K562 (cell line): ENCODE data around the gene SOCS6. TPM values are rescaled to one million over a fixed set of nuclear protein-coding genes. Genes with fewer than 3 reads are reported as not detected.

Source experiments
- ATAC-seq: fragments of 200-7000 bp; cut with Tn5 transposase; 3 replicates; pipeline ENCODE4 v1.9.1; 2020; ENCODE audit warnings: moderate library complexity
- BruUV-seq: library from RNA; stranded (reverse); fragments of 400-500 nt; replicated peaks from 2 replicates; lab custom pipeline; 2021; lab: Mats Ljungman, UMichigan
- CTCF ChIA-PET: fragments of 300-600 bp; formaldehyde crosslinking; extraction: SDS; loops from one replicate; lab custom pipeline; 2021; ENCODE audit warnings: low intra/inter-chr PET ratio; lab: Yijun Ruan, JAX
- POLR2A ChIA-PET: fragments of 300-600, 350-650 bp; sonication (Branson Sonifier 250); formaldehyde crosslinking; extraction: SDS; loops from one replicate; lab custom pipeline; 2021; ENCODE audit warnings: antibody characterized with exemption, inconsistent platforms; lab: Yijun Ruan, JAX
- DNase-seq, 4 experiments: peaks; one replicate each; pipeline versions ENCODE4 v3.0.0 to v3.0.0-alpha.2; 2011 to 2018; ENCODE audit warnings: low spot score in 3 of 4, mixed read lengths in 3 of 4; ENCODE audit errors: extremely low read depth in 1 of 4
- FAIRE-seq: peaks from 2 replicates; lab custom pipeline; 2011; peaks lifted over from hg19 to GRCh38; lab: Jason Lieb, UNC
- H2AFZ ChIP-seq: 2 replicates; pipeline ENCODE4 v1.6.0; 2011; ENCODE audit warnings: low read depth, low read length, control low read depth, inconsistent platforms
- H3K27ac ChIP-seq: fragments of 200-600 bp; 3 replicates; pipeline ENCODE4 v1.8.0; 2011; ENCODE audit warnings: low read depth, mild to moderate bottlenecking, control low read depth, inconsistent platforms, low read length, moderate library complexity, mixed read lengths; ENCODE audit errors: extremely low read depth
- H3K27me3 ChIP-seq, 2 experiments: fragments of 300-600 bp in 1 of 2; 2 replicates in 1 of 2; 3 replicates in 1 of 2; pipeline versions ENCODE4 v1.6.0 to v1.8.0; 2011; ENCODE audit warnings: inconsistent platforms in 2 of 2, low read length in 2 of 2, mild to moderate bottlenecking in 1 of 2, mixed read lengths in 1 of 2, moderate library complexity in 1 of 2; ENCODE audit not compliant: control insufficient read depth in 2 of 2, insufficient read depth in 2 of 2
- H3K36me3 ChIP-seq: fragments of 300-600 bp; 3 replicates; pipeline ENCODE4 v1.8.0; 2011; ENCODE audit warnings: mild to moderate bottlenecking, low read length, inconsistent platforms; ENCODE audit not compliant: control insufficient read depth, insufficient read depth
- H3K4me1 ChIP-seq, 2 experiments: fragments of 200-600 bp in 1 of 2; replicated peaks in 1 of 2; 2 replicates in 1 of 2; 3 replicates in 1 of 2; pipeline versions ENCODE4 v1.5.1 to v1.8.0; 2011; ENCODE audit warnings: inconsistent platforms in 2 of 2, low read length in 2 of 2, mild to moderate bottlenecking in 1 of 2, mixed read lengths in 1 of 2, moderate library complexity in 1 of 2; ENCODE audit not compliant: control insufficient read depth in 2 of 2, insufficient read depth in 2 of 2
- H3K4me2 ChIP-seq: 2 replicates; pipeline ENCODE4 v1.6.1; 2011; ENCODE audit warnings: low read length, control low read depth, inconsistent platforms, mixed read lengths; ENCODE audit not compliant: insufficient read depth
- H3K4me3 ChIP-seq: fragments of 200-600 bp; sonication (generic), shearing (Covaris generic); 2 replicates; pipeline ENCODE4 v1.5.1; 2016; ENCODE audit warnings: control low read depth, inconsistent platforms
- H3K79me2 ChIP-seq: fragments of 200-600 bp; 3 replicates; pipeline ENCODE4 v1.8.0; 2011; ENCODE audit warnings: low read length, inconsistent platforms; ENCODE audit not compliant: control insufficient read depth, insufficient read depth
- H3K9ac ChIP-seq, 2 experiments: 2 replicates each; pipeline versions ENCODE4 v1.6.0 to v1.6.1; 2011; ENCODE audit warnings: low read depth in 2 of 2, low read length in 2 of 2, control low read depth in 1 of 2, inconsistent platforms in 1 of 2, mild to moderate bottlenecking in 1 of 2, mixed read lengths in 1 of 2; ENCODE audit not compliant: insufficient read depth in 1 of 2
- H3K9me1 ChIP-seq: one replicate; pipeline ENCODE4 v1.6.0; 2011; ENCODE audit warnings: inconsistent platforms, mild to moderate bottlenecking, low read length, moderate library complexity; ENCODE audit not compliant: control insufficient read depth, insufficient read depth
- H3K9me3 ChIP-seq: replicated peaks from 2 replicates; pipeline ENCODE4 v1.5.1; 2011; ENCODE audit warnings: low read depth, low read length, inconsistent platforms; ENCODE audit not compliant: control insufficient read depth, insufficient read depth
- H4K20me1 ChIP-seq: replicated peaks from 2 replicates; pipeline ENCODE4 v1.6.1; 2011; ENCODE audit warnings: low read length, inconsistent platforms, mixed read lengths; ENCODE audit not compliant: control insufficient read depth, insufficient read depth
- BRD9 ChIP-seq: fragments of 450-650 bp; IDR thresholded peaks from 2 replicates; pipeline ENCODE4 v1.6.1; 2018; ENCODE audit warnings: low read depth; ENCODE audit not compliant: partially characterized antibody
- FOXM1 ChIP-seq, 2 experiments: fragments of 450-650 bp in 1 of 2; sonication (generic) in 1 of 2; formaldehyde crosslinking in 1 of 2; IDR thresholded peaks; 2 replicates each; pipeline versions ENCODE4 v1.6.1 to v1.9.0; 2017 to 2022; ENCODE audit warnings: low read depth in 2 of 2, mild to moderate bottlenecking in 2 of 2, missing genetic modification reagents in 1 of 2, moderate library complexity in 1 of 2
- HDGF ChIP-seq: fragments of 450-650 bp; IDR thresholded peaks from 2 replicates; pipeline ENCODE4 v1.6.1; 2016
- JUN ChIP-seq, 2 experiments: sonication (generic) in 1 of 2; formaldehyde crosslinking in 1 of 2; IDR thresholded peaks; 2 replicates each; pipeline versions ENCODE4 v1.6.1 to v1.8.0; 2012 to 2022; ENCODE audit warnings: borderline replicate concordance in 2 of 2, mild to moderate bottlenecking in 2 of 2, improper control_type of control experiment in 1 of 2, low read depth in 1 of 2, low read length in 1 of 2, missing genetic modification reagents in 1 of 2
- MAFK ChIP-seq: IDR thresholded peaks from 2 replicates; pipeline ENCODE4 v1.6.1; 2011; ENCODE audit warnings: low read length, improper control_type of control experiment
- MECOM ChIP-seq: fragments of 250-450 bp; sonication (Bioruptor Pico); IDR thresholded peaks from 2 replicates; pipeline ENCODE4 v1.8.0; 2022; ENCODE audit warnings: inconsistent platforms
- PHB ChIP-seq: fragments of 250-450 bp; sonication (Bioruptor Pico); IDR thresholded peaks from 2 replicates; pipeline ENCODE4 v1.5.0; 2021
- RNF2 ChIP-seq: sonication (generic); IDR thresholded peaks from 2 replicates; pipeline ENCODE4 v1.6.1; 2016
- STAT5A ChIP-seq: IDR thresholded peaks from 2 replicates; pipeline ENCODE4 v1.6.1; 2012; ENCODE audit warnings: low read length, inconsistent platforms, borderline replicate concordance
- ZBTB34 ChIP-seq: fragments of 250-450 bp; sonication (Bioruptor Pico); IDR thresholded peaks from 2 replicates; pipeline ENCODE4 v1.8.0; 2021; ENCODE audit warnings: mild to moderate bottlenecking, moderate library complexity
- ZNF280A ChIP-seq: fragments of 450-650 bp; IDR thresholded peaks from 2 replicates; pipeline ENCODE4 v1.6.1; 2018; ENCODE audit warnings: mild to moderate bottlenecking, low read depth; ENCODE audit not compliant: partially characterized antibody
- ZNF707 ChIP-seq: fragments of 250-450 bp; sonication (Bioruptor Pico); conservative IDR thresholded peaks from 2 replicates; pipeline ENCODE4 v1.8.0; 2022; ENCODE audit warnings: inconsistent platforms, mild to moderate bottlenecking, moderate library complexity
- in situ Hi-C: fragments of 300-500 bp; cut with MboI; formaldehyde crosslinking; loops from 4 replicates; pipeline ENCODE4 v1.15.0; 2018; ENCODE audit warnings: inconsistent platforms, mixed read lengths
- intact Hi-C: fragments of 100-400 bp; cut with micrococcal nuclease; formaldehyde crosslinking; loops from 2 replicates; pipeline ENCODE4 v1.14.2; 2022
- polyA plus RNA-seq, 8 experiments: library from polyadenylated mRNA; depleted of rRNA in 4 of 8; stranded (reverse) in 5 of 8; unstranded in 3 of 8; fragments of >200 nt; fragmentation: Nextera tagmentation in 2 of 8; fragmentation: Illumina TruSeq in 1 of 8; extraction: Ambion mirVana in 2 of 8; extraction: Trizol in 1 of 8; gene quantifications; 2 replicates each; pipeline versions ENCODE4 v1.2.1 to v1.2.3, GENCODE V29; 2011 to 2014; ENCODE audit warnings: inconsistent platforms in 1 of 8, missing spikeins in 1 of 8
- total RNA-seq, 7 experiments: library from RNA; depleted of rRNA in 6 of 7; stranded (reverse); fragments of >200 nt in 6 of 7; fragmentation: Illumina TruSeq in 2 of 7; extraction: Trizol in 2 of 7; gene quantifications; 2 replicates each; pipeline versions ENCODE4 v1.2.1 to v1.2.3, GENCODE V29; 2011 to 2021; ENCODE audit warnings: low replicate concordance in 1 of 7

The SOCS6 gene
- total and polyA plus RNA-seq, 9 of the 15 experiments (the other 6 are each of a cell fraction or from before 2014, with no cell fraction given), result 2.5 to 7.1 (median 5.6) TPM

- TF ChIP-seq ZBTB34 (CRISPR knock-in tag), result no peak
- TF ChIP-seq BRD9, result no peak
- no peak for TF ChIP-seq MAFK
- TF ChIP-seq ZNF707 (CRISPR knock-in tag), result no peak
- TF ChIP-seq ZNF280A, result no peak
- no peak for TF ChIP-seq PHB (CRISPR knock-in tag)
- TF ChIP-seq JUN (IDR thresholded peaks at IDR 0.05; ENCODE audit: borderline replicate concordance, low read depth, low read length), result no peak
- TF ChIP-seq JUN (CRISPR knock-in tag; IDR thresholded peaks at IDR 0.05; ENCODE audit: borderline replicate concordance), result no peak
- no peak for TF ChIP-seq HDGF
- no peak for TF ChIP-seq MECOM
- TF ChIP-seq FOXM1 (IDR thresholded peaks at IDR 0.05; ENCODE audit: low read depth), result no peak
- no peak for TF ChIP-seq FOXM1 (CRISPR knock-in tag; IDR thresholded peaks at IDR 0.05; ENCODE audit: low read depth)
- no peak for TF ChIP-seq STAT5A
- TF ChIP-seq RNF2, result no peak
- POLR2A ChIA-PET, result no interaction called here
- ATAC-seq (no peak), FAIRE-seq (no peak), DNase-seq (no peak)
- H3K4me1 ChIP-seq, result no peaks in the 10 kb centered on the region; a peak in 1 of 5 replicates
- H3K9me3 ChIP-seq, result no peaks in the 10 kb centered on the region
- H3K9ac ChIP-seq, result no peak overlapping the region
- no TSS peak for BruUV-seq
- in situ Hi-C loops (no loop called here), intact Hi-C loops (no loop called here)
- H2AFZ ChIP-seq, result no peak overlapping the region
- H4K20me1 ChIP-seq, result no peaks in the 10 kb centered on the region
- no peaks in the 10 kb centered on the region for H3K9me1 ChIP-seq
- CTCF ChIA-PET, result no interaction called here
- no peak overlapping the region for H3K4me3 ChIP-seq
- H3K36me3 ChIP-seq, result no peaks in the 10 kb centered on the region
- H3K79me2 ChIP-seq, result no peaks in the 10 kb centered on the region
- no peaks in the 10 kb centered on the region; a peak in 1 of 5 replicates for H3K27me3 ChIP-seq
- H3K27ac ChIP-seq, result no peak overlapping the region
- H3K4me2 ChIP-seq, result no peak overlapping the region
These were observed 30.6 kb upstream of the SOCS6 start for GRCh38 chr18:70258243-70258642.
